Endothelial cell of hepatic sinusoid (primary cell): ENCODE measurements around the gene IL17RD.

Source experiments
- in situ Hi-C: cut with HindIII; loops from 2 replicates; pipeline ENCODE4 v1.10.0; 2017; ENCODE audit warnings: low sequenced_read_pairs

IL17RD gene

DNA sequence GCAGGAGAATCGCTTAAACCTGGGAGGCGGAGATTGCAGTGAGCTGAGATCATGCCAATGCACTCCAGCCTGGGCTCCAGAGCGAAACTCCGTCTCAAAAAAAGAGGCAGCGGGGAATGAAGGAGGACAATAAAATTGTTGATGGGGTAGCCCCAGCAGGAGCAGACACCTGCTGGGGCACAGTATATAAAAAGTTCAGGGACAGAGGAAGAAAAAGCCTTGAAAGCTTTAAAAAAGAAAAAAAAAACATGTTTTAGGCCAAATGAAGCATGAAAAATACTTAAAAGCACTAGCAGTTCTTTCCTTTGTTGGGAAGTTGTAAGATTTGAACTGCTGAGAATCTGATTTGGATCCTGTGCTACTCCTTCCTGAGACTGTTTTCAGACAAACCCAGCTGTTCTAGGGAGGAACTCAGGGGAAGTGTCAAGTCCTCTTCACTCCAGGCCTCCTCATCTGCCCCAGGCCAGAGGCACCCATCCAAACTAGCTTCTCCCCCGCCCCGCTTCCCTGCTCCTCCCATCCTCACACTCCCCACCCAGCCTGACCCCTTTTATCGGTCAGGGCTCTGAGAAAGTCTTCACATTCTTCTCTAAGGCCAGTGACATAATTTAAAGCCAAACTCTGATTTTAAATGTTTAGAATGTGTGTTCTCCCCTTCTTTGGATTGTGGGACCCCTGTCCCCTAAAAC, 4.9 kb downstream of the IL17RD start:
- in situ Hi-C loops = loop anchor here (5.0 kb wide), 1 partner anchor 192 kb away; no protein-coding TSS in a partner anchor

DNA sequence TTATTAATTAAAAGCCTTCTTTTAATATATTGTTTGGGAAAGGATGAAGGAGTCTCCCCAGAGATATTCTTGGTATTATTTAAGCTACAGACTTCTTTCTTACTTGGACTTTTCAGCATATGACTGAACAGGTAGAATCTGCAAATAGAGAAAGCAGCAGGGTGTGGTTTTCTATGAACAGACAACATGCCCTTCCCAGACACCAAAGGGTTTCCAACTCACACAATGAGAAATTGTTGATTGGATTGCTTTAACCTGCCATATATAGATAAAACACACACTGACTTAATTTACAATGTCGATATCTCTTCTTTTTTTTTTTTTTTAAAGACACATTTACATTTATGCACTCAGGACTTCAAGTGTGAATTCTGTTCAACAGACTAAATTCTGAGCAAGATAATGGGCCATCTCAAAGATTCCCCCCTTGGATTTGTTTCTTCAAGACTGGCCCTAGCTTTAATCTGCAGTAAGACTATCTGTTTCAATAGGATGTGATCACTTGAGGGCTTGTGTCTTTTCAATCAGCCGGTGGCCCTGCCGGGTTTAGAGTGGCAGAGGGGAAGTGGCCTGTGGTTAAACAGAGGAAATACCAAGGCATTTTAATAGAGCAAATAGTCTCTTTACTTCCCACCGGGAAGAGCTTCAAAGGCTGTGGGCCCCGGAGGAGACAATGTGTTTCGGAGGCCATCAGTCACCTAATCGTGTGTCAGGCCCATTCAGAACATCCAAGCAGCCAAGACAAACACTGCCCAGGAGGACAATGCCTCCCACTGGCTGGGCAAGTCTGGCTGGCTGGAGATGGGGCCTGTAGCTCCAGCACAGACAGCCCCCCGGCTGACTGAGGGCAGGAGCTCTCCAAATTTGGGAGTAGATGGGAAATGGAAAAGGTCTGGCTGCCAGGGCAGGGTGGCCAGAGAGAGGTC, 6.1 kb downstream of the IL17RD start:
- in situ Hi-C loops = no loop called here

DNA sequence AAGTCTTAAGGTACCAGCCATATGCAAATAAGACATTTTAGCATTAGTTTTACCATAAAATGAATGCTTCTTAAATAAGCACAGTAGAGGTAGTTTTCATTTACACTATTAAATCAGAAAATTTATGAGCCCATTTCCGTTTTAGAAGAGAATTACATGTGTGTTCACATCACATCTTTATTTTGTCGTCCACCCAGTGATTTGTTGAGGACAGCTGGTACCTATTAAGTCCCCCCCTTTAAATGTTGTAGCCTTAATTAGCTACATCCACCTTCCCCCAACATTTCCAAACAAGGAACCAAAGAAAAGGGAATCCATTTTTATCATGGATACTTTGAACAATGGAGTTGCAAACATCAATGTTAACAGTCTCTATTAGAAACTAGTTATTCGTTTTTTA, 6.8 kb downstream of the IL17RD start:
- in situ Hi-C loops = no loop called here

DNA sequence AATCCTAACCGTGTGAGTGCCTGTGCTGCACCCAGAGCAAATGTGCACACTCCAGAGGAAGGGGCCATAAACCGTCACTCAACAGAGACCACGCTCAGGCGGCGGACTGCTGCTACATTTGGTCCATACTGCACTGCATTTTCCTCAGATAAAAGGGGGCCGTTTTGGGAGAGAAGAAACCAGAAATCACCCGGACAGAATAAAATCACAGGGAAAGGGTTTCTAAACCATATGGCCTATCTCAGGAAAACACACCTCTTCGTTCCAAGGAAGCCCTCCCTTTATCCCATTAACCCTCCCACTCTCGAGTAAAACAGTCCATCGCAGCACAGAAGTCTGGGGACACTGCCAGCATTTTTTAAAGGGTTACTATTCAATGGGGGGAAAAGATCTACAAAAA, 7.6 kb downstream of the IL17RD start:
- in situ Hi-C loops = no loop called here

DNA sequence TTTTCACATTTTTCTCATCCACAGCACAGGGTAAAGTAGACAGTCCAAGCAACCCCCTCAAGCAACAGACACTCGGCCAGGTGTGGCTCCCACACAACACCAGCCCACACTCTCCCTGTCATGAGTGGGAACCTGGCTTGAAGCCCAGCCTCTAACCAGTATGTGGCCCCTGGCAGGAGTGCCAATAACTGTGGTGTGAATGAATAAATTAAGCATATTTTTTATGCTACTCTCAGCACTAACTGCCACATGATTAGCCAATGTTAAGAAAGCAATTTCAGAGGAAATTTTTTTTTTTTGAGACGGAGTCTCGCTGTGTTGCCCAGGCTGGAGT, 9.9 kb downstream of the IL17RD start:
- in situ Hi-C loops = no loop called here

DNA sequence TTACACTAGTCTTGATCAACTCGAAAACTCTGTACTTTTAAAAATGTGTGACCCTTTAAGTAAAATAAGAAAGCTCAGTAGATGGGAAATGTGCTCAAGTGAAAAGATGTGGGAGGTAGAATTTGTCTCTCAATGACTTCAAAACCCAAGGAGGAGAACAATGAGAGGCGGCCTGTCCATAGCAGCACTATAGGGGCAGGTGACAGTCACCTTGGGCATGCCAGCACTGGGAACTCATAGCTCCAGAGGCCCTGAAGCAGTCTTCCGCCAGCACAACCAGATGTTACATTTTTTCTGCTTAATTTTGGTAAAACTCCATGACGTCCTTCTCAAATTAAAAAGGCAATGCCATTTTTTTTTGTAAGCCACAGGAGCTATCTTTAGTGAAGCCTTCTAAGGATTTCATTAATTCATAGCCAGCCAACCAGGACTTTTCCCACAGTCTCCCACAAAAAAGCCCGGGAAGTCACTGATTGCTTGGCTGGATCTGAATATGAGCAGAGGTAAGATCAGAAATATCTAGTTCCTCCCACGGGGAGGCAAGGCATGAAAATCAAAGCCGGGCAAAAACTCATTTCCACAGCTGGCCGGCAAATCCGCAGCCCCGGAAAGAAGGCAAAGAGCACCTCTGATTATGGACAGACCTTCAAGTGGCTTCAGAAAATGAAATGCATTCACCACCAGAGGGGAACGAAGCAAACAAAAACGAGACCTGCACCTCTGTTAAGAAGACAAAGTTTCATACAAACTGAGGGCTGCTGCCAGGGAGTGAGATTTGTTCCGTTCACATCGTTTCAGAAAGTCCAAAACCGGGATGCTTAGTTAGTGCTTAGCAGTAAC, 10.5 kb downstream of the IL17RD start:
- in situ Hi-C loops = no loop called here

- in situ Hi-C loops = no loop called here
Observed at GRCh38 chr3:57152151-57153143, 12.7 kb downstream of the IL17RD start.

GRCh38 chr3:57151749-57152148, 13.4 kb downstream of the IL17RD start:
- in situ Hi-C loops = no loop called here

GRCh38 chr3:57151021-57151449, 14.1 kb downstream of the IL17RD start:
- in situ Hi-C loops = no loop called here

GRCh38 chr3:57150113-57150581, 15.0 kb downstream of the IL17RD start:
- in situ Hi-C loops = no loop called here

DNA sequence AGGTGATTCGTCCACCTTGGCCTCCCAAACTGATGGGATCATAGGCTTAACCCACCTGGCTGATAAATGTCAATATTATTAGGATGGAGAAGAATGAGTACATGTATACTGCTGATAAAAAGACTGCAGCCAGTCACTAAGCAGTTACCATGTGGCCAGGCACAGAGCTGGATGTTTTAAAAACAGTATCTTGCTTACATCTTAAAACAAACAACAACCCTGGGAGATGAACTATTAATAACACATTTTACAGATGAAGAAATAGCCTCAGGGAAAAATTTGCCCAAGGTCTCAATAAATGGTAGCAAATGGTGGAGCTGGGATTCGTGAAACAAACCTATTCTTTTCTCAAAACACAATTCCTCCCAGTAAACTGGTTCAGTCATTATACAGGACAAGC, 18.1 kb downstream of the IL17RD start:
- in situ Hi-C loops = no loop called here

DNA sequence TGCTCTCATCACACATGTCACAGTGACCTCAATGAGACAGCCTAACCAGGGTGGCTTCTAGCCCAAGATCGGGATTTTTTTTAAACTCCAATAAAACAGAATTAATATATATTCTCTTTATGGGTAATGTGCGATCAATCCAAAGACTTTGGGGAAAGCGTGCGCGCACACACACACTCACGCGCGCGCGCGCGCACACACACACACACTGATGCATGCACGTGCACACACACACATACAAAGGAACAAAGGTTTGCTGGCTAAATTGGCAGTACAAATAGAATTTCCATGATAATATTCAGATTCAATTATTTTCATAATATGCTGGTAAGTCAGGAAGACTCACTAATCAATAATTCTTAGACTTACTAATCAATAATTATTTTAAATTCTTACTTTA, 19.3 kb downstream of the IL17RD start:
- in situ Hi-C loops = no loop called here

GRCh38 chr3:57144952-57145351, 20.2 kb downstream of the IL17RD start:
- in situ Hi-C loops = loop anchor here (5.0 kb wide), 1 partner anchor 77 kb away; no protein-coding TSS in a partner anchor

DNA sequence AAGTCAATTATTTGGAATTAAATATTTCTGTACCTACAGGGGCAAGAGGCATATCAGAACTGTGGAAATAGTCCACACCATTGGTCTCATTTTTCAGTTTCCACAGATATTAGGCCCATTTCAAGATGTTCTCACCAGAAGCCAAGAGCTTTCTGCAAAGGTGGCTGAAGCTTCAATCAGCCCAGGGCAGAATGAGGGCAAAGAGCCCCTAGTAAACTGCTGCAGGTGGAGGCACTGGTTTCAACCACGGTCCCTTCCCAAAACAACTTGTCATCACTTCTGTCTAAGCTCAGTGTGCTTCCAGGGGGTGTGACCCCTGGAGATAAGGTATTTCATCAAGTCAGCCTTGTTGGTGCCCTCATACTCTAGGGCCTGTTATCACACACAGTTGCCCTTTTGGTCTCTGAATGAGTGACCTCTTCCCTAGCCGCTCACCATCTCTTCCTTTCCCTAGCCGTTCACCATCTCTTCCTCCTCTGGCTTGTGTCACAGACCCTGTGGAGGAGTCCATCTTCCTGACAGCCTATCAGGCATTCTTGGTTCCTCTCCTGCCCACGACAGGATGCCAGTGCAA, 21.2 kb downstream of the IL17RD start:
- in situ Hi-C loops = loop anchor here (5.0 kb wide), 1 partner anchor 78 kb away; no protein-coding TSS in a partner anchor

- in situ Hi-C loops = loop anchor here (5.0 kb wide), 1 partner anchor 80 kb away; no protein-coding TSS in a partner anchor
Observed at GRCh38 chr3:57142411-57142723, 22.8 kb downstream of the IL17RD start.

DNA sequence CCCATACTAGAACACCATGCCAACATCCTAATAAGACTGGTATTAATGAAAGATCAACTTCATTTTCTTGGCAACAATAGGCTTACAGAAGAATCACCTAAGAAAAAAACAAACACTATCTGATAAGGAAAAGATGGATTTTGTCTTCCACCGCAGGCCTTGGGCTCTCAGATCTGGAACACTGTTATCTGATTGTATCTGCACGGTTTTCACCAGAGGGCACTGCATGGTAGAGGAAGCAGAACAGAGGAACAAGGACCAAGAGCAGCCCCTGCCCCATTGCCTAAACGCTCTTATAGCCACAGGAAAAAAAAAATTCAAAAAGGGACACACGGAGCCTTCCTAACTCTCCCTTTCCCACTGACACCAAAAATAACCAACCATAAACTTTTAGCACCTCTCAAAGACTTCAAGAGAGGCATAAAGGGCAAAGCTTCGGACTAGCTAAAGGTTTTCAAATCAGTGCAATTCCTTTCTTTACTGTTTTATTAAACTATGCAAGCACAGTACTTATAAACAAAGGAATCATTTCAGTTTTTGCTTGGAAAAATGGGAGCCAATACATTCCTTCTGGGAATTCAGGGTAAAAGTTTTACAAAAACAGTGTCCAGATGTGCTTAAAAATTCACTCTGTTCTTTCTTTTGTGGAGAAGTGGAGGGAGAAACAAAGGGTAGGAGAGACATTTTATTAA, 23.3 kb downstream of the IL17RD start:
- in situ Hi-C loops = loop anchor here (5.0 kb wide), 1 partner anchor 80 kb away; no protein-coding TSS in a partner anchor

GRCh38 chr3:57140894-57141293, 24.3 kb downstream of the IL17RD start:
- in situ Hi-C loops = loop anchor here (5.0 kb wide), 1 partner anchor 81 kb away; no protein-coding TSS in a partner anchor

DNA sequence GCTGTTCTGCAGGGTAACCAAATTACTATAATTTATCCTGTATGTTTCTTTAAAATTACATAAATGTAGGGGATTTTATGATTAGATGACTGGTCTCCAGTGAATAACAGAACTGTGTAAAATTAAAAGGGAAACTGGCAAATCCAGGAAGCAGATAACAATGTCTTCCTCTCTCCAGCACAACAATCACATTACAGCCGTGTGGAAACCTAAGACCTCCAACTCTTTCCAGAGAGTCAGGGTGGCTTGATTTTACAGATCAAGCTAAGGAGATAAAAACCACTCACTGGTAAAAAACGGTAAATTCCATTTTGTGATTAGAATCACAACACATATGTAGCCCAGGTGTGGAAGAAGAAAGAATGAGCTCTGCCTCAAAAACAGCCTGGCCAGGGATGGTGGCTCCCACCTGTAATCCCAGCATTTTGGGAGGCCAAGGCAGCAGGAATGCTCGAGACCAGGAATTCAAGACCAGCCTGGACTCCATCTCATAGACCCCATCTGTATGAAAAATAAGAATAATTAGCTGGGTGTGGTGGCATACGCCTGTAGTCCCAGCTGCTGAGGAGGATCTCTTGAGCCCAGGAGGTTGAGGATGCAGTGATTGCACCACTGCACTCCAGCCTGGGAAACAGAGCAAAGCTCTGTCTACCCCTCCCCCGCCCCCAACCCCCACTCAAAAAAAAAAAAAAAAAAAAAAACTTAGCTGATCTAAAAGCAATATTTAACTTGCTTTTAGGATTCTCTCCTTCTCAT, 29.0 kb downstream of the IL17RD start:
- in situ Hi-C loops = no loop called here
